SU-DHL-6 (cell line): ENCODE data around the gene TMEM229B.

Source experiments
- EZH2phosphoT487 ChIP-seq: fragments of 200-600 bp; sonication (generic), shearing (Covaris generic); conservative IDR thresholded peaks from 2 replicates; pipeline ENCODE4 v1.6.1; 2018; ENCODE audit warnings: mild to moderate bottlenecking, antibody characterized with exemption, low read length, moderate library complexity, mixed read lengths
- TF ChIP-seq, protein P1 (sequence below): fragments of 200-600 bp; sonication (generic); IDR thresholded peaks from one replicate; pipeline ENCODE4 v1.5.1; 2017; ENCODE audit warnings: antibody characterized with exemption, mild to moderate bottlenecking, low read length, moderate library complexity; ENCODE audit not compliant: insufficient read depth, poor library complexity, severe bottlenecking

- TF ChIP-seq, protein P1, sequence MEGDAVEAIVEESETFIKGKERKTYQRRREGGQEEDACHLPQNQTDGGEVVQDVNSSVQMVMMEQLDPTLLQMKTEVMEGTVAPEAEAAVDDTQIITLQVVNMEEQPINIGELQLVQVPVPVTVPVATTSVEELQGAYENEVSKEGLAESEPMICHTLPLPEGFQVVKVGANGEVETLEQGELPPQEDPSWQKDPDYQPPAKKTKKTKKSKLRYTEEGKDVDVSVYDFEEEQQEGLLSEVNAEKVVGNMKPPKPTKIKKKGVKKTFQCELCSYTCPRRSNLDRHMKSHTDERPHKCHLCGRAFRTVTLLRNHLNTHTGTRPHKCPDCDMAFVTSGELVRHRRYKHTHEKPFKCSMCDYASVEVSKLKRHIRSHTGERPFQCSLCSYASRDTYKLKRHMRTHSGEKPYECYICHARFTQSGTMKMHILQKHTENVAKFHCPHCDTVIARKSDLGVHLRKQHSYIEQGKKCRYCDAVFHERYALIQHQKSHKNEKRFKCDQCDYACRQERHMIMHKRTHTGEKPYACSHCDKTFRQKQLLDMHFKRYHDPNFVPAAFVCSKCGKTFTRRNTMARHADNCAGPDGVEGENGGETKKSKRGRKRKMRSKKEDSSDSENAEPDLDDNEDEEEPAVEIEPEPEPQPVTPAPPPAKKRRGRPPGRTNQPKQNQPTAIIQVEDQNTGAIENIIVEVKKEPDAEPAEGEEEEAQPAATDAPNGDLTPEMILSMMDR = no peak
- TF ChIP-seq EZH2phosphoT487 = no peak
Measured at GRCh38 chr14:67501670-67502069, 13.1 kb upstream of the TMEM229B start.
